GM18873 (cell line): Measurements from ENCODE around the gene RNU6-1.

Experiments
- ATAC-seq: cut with Tn5 transposase; IDR thresholded peaks from one replicate; pipeline ENCODE4 v1.9.1; 2021; ENCODE audit warnings: mild to moderate bottlenecking, moderate library complexity, moderate number of reproducible peaks; ENCODE audit not compliant: unreplicated experiment, low FRiP score

The RNU6-1 gene

GRCh38 chr15:67859331-67859946 is 19.6 kb upstream of the RNU6-1 start:
- no peak for ATAC-seq

GRCh38 chr15:67857220-67857619 is 17.4 kb upstream of the RNU6-1 start:
- ATAC-seq, result no peak

- no peak for ATAC-seq
These were observed 16.0 kb upstream of the RNU6-1 start for GRCh38 chr15:67855842-67856241.

GRCh38 chr15:67854358-67854757 is 14.5 kb upstream of the RNU6-1 start:
- ATAC-seq, result no peak

GRCh38 chr15:67853454-67853853 is 13.6 kb upstream of the RNU6-1 start:
- ATAC-seq, result no peak

- ATAC-seq, result no peak
These were observed 12.6 kb upstream of the RNU6-1 start for GRCh38 chr15:67852418-67852817.

- no peak for ATAC-seq
These were observed 11.2 kb upstream of the RNU6-1 start for GRCh38 chr15:67850994-67851571.

GRCh38 chr15:67850336-67850735 is 10.5 kb upstream of the RNU6-1 start:
- no peak for ATAC-seq

- ATAC-seq, result no peak
These were observed 9.7 kb upstream of the RNU6-1 start for GRCh38 chr15:67849538-67849937.

- ATAC-seq, result no peak
These were observed 6.1 kb upstream of the RNU6-1 start for GRCh38 chr15:67845974-67846373.

GRCh38 chr15:67843571-67844387 is 3.9 kb upstream of the RNU6-1 start:
- ATAC-seq, result no peak

- no peak for ATAC-seq
These were observed 3.3 kb upstream of the RNU6-1 start for GRCh38 chr15:67843092-67843501.

- ATAC-seq, result no peak
These were observed 1.6 kb upstream of the RNU6-1 start for GRCh38 chr15:67841513-67841762.

GRCh38 chr15:67840749-67841512 is 1.1 kb upstream of the RNU6-1 start:
- ATAC-seq, result no peak

- ATAC-seq, result peak; percentile 13
These were observed 331 bp downstream of the RNU6-1 start for GRCh38 chr15:67839499-67839928.

GRCh38 chr15:67838789-67839332 is 984 bp downstream of the RNU6-1 start:
- ATAC-seq, result no peak

GRCh38 chr15:67836955-67837354 is 2.9 kb downstream of the RNU6-1 start:
- no peak for ATAC-seq

- no peak for ATAC-seq
These were observed 3.4 kb downstream of the RNU6-1 start for GRCh38 chr15:67836477-67836876.

- no peak for ATAC-seq
These were observed 3.8 kb downstream of the RNU6-1 start for GRCh38 chr15:67836134-67836455.

- no peak for ATAC-seq
These were observed 4.3 kb downstream of the RNU6-1 start for GRCh38 chr15:67835297-67836133.
